A673 (cell line): ENCODE measurements around the gene SNRPD1.

Experiments used
- CTCF ChIP-seq: fragments of 300-800, 200-600 bp; sonication (generic); conservative IDR thresholded peaks from 2 replicates; pipeline ENCODE4 v1.5.1; 2017; ENCODE audit warnings: low read depth, mild to moderate bottlenecking, antibody characterized with exemption, low read length, moderate library complexity, mixed read lengths
- EZH2 ChIP-seq: fragments of 200-600 bp; sonication (generic); IDR thresholded peaks from 2 replicates; pipeline ENCODE4 v1.6.1; 2017; ENCODE audit warnings: borderline replicate concordance, low read depth, mild to moderate bottlenecking, mixed read lengths, antibody characterized with exemption, low read length; ENCODE audit not compliant: poor library complexity, severe bottlenecking

GRCh38 chr18:21656402-21656801 lies 44.3 kb downstream of the SNRPD1 start:
- TF ChIP-seq CTCF (no peak), EZH2 (no peak)
